ENCODE data around the gene TMEM40.

TMEM40 gene

DNA sequence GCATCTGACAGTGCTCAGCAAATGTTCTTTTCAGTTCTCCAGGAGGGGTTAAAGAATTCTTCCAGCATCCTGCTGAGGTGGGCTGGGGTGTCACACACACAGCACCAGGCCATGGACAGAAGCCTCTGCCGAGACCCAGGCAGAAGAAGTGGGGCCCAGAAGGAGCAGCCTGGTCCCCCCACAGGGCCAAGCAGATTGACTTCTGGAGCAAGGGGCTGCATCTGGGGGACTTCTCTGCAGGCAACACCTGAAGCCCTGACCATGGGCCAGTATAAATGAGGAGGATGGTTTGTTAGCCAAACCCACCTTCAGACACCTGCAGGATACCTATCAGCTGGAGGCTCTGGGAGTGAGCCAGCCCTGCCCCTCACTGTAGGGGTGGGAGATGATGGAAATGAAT lies 16.2 kb upstream of the TMEM40 start:
- no peak for DNase-seq

DNA sequence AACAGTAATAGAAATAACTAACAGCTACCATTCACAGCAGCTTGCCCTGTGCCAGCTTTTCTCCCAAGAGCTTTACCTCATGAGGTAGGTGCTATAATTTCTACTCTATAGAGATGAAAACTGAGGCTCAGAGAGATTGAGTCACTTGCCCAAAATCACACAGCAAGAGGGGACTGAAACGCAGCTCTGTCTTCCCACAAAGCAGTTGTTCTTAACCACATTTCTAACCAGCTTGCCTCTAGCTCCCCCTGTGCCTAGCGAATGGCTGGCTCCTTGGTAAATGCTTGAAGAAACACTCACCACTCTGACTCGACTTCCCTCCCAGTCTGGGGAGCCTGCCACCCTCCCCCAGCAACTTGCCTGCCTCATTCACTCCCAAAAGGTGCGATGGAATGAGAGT lies 15.6 kb upstream of the TMEM40 start:
- no peak for DNase-seq

DNA sequence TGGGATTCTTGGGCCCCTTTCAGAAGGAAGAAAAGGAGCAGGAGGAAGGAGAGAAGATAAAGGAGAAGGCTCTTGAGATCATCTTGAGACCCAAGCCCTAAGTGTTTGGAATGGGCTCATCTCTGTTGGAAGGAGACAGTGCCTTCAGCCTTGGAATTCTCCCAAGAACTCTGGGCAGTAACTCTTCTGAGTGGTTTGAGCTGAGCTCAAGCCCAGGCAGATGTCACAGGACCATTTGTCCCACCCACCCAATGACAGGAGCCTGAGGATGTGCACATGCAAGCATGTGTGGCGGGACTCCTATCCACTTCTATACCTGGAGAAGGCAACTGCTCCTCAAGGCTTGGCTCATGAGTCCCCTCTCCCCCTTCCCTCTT lies 14.6 kb upstream of the TMEM40 start:
- no peak for DNase-seq

DNA sequence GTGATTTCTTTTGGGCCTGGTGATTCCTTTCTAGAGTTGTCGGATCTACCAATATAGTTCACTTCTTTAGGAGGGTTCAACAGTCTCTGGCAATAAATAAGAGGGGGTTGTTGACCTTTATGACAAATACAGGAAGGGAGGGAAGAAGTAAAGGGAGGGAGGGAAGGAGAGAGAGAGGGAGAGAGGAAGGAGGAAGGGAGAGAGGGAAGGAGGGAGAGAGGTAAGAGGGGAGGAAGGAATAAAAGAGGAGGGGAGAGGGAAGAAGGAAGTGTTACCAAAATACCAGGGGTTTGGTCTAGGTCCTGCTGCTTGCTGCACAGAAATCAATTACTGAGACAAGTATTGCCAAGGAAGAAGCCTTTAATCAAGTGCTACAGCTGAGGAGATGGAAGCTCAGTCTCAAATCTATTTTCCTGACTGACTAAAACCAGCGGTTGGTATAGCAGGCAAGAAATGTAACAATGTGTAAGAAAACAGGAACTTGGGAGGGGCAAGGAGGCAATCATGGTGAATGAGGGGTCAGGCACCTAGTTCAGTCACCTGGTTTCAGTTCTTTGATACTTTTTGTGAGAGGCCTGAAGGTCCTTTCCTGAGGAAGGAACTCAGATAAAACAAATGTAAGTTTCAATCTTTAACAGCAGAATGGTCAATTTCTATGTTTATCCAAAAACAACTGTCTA lies 14.1 kb upstream of the TMEM40 start:
- no peak for DNase-seq

DNA sequence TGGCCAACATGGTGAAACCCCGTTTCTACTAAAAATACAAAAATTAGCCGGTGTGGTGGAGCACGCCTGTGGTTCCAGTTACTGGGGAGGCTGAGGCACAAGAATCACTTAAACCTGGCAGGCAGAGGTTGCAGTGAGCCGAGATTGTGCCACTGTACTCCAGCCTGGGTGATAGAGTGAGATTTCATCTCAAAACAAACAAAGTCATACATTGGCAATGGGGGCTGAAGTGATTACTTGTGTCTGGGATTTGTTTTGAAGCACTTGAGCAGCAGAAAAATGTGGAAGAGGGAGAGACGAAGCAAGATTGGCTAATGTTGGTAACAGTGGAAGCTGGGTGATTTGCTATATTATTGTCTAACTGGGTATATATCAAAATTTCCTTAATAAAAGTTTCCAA lies 13.4 kb upstream of the TMEM40 start:
- DNase-seq = no peak

DNA sequence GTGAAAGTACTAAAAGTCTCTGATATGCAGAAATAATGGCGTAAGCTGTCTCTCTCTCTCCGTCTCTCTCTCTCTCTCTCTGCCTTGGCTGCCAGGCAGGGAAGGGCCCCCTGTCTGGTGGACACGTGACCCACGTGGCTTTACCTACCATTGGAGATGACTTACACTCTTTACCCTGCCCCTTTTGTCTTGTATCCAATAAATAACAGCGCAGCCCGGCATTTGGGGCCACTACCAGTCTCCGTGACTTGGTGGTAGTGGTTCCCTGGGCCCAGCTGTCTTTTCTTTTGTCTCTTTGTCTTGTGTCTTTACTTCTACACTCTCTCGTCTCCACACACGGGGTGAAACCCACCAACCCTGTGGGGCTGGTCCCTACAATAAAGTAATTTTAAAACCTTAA lies 12.2 kb upstream of the TMEM40 start:
- DNase-seq = no peak

DNA sequence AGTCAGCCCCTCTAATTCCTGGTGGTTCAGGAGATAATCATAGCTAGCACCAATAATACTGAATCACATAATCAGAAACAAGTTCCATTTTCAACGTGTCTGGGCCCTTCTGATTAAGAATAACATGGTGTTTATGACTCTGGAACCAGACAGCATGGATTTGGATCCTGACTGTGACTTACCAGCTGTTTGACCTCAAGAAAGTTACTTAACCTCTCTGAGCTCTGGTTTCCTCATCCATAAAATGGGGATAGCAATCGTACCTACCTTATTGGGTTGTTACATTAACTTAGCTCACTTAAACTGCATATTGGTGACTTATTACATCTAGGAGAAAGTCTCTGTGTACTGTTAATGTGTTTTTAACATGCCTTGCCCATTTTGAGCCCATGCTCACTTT lies 10.7 kb upstream of the TMEM40 start:
- DNase-seq = no peak

DNA sequence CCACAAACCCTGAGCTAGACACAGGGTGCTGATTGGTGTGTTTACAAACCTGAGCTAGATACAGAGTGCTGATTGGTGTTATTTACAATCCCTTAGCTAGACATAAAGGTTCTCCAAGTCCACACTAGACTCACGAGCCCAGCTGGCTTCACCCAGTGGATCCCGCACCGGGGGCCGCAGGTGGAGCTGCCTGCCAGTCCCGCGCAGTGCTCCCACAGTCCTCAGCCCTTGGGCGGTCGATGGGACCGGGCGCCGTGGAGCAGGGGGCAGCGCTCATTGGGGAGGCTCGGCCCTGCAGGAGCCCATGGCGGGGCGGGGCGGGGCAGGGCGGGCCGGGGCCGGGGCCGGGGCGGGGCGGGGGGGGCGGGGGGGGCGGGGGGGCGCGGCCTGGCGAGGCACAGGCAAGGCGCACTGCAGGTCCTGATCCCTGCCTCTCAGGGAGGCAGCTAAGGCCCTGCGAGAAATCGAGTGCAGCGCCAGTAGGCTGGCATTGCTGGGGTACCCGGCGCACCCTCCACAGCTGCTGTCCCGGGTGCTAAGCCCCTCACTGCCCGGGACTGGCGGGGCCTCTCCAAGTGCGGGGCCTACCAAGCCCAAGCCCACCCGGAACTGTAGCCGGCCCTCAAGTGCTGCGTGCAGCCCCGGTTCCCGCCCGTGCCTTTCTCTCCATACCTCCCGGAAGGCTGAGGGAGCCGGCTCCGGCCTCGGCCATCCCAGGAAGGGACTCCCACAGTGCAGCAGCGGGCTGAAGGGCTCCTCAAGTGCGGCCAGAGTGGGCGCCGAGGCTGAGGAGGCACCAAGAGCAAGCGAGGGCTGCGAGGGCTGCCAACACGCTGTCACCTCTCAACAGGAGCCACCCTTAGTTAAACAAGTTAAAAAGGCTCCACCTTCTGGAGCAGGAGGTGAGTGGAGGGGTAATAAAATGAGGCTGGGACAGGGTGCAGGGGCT lies 9.8 kb upstream of the TMEM40 start:
- no peak for DNase-seq

DNA sequence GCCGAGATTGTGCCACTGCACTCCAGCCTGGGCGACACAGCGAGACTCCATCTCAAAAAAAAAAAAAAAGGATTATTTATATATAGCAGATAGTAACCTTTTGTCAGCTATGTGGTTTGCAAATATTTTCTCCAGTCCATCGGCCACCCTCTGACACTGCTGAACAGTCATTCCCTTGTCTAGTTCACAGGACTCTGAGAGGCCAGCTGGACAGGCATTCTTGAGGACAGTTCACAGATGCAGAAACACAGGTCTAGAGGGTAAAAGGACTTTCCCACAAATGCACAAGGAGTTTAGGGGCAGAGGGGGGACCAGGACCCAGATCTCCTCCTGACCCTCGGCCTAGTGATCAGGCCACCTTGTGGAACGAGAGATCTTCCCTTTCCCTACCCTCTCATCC lies 7.5 kb upstream of the TMEM40 start:
- DNase-seq = no peak

DNA sequence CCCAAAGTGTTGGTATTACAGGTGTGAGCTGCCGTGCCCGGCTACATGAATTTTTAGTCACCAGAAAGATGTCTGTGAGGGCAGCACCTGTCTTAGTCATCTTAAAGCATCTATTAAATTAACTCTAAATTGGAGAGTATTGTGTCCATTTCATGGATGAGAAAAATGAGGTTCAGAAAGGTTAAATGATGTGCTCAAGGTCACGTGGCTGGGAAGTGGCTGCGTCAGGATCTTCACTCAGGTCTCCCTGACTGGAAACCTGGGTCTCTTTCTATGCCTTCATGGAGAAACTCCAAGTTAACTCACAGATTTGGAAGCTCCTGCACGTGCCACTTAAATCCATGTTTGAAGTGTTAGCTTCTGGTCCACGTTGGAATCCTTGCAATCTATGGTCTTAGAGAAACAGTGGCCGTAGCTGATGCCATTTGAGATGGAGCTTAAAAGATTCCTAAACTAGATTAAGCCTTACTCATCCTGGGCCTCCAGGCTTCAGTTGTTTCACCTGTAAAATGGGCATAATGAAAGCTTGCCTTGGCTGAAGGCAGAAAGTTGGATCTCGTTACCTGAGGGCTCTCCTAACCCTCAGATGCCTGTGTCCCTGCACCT lies 5.2 kb upstream of the TMEM40 start:
- no peak for DNase-seq

DNA sequence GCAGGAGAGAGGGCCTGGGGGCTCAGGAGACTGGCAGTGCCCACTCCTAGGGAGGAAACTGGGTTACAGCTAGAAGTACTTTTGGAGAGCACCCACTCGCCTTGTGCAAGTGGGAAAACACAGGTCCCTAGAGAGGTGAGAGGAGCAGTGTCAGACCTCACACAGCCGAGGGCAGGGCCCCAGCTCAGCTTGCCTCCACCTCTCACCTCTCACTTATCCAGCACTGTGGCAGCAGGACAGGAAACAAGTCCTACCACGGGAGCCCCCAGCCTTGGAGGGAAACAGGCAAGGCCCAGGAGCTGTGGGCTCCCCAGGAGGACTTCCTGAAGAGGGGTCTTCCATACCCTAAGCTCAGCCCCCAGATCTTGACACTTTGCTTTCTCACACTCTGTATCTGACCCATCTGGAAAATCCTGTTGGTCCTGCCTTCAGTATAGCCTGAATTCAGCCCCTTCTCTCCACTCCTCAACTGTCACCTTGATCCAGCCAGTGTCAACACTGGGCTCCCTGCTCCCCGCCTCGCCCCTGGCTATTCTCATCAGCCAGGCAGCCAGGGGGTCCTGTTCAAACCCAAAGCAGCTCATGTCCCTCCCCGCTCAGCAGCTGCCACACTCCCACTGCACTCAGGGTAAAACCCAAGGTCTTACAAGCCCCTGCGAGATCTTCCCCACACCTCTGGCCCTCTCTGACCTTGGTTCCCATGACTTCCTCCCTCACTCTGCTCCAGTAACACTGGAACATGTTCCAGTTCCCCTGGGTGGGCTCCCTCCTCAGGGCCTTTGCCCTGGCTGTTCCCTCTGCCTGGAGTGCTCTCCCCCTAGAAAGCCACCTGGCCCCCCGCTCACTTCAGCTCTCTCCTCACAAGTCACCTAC lies 870 bp upstream of the TMEM40 start:
- DNase-seq = no peak

DNA sequence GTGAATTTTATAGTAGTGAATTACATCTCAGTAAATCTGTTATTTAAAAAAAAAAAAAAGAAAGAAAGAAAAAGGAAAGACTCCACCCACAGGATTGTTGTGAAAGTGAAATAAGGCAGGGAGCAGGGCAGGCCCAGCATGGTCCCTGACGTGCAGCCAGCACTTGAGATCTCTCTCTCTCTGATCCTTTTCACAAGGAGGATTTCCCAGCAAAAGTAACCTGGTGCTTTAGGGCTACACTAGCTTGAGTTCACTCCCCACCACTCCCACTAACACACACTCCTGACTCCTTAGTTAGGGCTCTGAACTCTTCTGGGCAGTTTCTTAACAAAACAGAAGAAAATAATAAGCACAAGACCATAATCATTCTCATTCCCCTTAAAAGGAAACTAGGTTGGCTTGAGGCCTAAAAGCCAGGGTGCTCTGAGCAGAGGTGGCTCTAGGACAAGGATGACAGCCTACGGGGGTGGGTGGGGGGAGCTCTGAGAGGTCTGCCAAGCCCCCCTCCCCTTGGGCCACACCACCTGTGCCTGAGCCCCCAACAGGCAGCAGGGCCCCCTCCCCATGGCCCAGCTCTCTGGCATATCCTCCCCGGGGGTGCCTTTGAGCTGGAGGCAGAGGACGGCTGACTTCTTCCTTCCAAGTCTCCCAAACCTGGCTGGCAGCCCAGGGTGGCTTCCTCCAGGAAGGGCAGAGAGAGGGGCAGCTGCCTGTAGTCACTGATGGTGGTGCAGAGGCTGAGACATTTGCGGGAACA lies 856 bp downstream of the TMEM40 start:
- DNase-seq = peak; percentile 17

DNA sequence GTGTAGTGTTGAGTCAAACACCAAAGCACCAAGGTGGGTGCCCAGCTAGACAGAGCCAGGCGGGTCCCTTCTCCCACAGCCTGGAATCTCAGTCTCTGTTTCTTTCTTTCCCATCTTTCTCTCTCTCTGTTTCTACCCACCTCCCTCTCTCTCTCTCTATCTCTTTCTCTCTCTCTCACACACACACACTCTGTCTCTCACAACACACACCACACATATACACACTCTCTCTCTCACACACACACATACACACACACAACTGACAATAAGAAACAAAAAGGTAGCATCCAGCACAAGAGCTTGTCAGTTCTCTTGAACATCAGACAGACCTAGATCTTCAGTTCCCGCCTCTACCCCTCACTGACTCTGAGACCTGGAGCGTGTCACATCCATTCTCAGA lies 2.4 kb downstream of the TMEM40 start:
- DNase-seq = no peak

DNA sequence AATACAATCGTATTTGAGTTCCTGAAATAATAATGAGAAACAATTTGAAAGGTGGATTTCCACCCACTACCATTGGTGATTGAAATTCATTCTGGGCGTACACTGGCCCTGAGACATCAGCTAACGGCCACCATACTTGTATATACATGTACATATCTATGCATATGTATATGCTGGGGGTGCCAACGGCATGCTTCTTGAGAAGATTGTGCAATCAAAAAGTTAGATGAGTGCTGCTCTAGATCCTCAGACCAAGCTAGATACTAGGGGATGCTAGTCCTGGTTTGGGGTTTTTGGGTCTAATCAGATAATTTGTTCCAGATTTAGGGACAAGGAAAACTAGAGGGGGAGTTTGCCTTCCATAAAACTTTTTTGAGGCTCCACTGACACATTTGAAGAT lies 2.9 kb downstream of the TMEM40 start:
- DNase-seq = no peak

DNA sequence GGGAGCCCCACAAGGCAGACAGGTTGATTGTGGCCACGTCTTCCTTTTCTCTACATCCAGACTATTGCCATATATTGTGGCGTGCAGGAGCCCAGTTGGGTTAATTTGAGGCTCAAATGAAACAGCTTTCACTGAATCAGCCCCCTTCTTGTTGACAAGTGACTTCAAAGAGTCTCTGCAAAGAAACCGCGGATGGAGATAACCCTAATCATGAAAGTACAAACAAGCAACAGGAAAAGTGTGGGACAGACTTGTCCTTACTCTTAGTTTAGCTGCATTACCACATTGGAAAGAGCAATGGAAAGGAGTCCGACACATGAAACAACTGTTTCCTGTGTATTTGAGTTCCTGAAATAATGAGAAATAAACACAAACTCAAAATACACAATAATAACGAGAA lies 3.3 kb downstream of the TMEM40 start:
- DNase-seq = no peak

DNA sequence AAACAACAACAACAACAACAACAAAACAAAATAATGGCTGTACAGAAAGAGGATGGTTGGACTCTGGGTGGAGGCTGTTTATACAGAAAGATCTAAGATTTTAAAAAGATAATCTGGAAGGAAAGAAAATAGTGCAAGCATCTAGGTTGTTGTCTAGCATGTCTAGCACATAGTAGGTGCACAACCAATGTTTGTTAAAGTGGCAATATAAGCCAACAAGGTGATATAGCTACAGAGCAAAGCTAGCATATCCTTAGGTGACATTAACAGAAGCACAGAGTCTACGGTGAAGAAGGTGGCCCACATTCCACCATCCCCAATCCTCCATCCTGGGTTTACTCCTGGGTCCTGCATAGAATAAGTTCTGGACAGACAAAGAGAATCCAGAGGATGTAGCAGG lies 4.7 kb downstream of the TMEM40 start:
- DNase-seq = no peak

DNA sequence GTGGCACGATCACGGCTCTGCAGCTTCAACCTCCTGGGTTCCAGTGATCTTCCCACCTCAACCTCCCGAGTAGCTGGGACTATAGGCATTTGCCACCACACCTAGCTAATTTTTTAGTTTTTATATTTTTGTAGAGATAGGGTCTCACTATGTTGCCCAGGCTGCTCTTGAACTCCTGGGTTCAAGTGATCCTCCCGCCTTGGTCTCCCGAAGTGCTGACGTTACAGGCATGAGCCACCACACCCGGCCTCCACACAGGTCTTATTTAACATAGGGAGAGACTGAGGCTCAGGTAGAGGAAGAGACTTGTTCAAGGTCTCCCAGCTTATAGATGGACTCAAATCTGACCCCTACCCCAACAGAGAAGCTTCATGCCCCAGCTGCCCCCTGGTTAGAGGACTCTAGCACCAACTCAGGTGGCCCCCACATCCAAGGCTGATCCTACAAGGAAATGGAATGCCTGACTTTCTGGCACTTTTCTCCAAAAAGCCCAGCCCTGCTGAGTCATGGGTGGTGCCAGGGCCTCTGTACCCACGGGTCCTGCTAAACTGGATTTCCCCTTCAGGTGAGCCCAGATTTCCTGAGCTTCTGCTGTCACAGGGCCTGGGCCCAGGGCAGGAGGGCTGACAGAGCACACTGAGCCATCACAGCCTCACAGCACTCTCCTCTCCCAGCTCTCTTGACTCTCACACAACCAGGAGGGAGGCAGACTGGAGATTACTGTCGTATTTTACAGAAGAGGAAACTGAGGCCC lies 5.6 kb downstream of the TMEM40 start:
- no peak for DNase-seq

DNA sequence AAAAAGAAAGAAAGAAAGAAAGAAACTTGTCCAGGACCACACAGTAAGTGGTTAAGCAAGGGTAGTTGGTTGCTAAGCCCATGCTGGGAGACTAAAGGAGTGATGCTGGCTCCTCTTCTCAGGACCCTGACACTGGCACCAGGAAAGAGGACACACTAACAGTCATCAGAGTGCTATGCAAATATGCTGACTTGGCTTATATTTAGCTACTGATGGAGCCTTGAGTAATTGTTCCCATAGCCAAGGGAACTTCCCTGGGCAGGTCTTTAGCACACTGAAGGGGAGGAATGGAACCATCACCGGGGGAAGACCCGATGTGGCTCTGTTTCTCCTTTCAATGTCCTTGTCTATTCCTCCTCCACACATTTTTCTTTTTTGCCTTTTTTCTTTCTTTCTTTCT lies 6.2 kb downstream of the TMEM40 start:
- no peak for DNase-seq

DNA sequence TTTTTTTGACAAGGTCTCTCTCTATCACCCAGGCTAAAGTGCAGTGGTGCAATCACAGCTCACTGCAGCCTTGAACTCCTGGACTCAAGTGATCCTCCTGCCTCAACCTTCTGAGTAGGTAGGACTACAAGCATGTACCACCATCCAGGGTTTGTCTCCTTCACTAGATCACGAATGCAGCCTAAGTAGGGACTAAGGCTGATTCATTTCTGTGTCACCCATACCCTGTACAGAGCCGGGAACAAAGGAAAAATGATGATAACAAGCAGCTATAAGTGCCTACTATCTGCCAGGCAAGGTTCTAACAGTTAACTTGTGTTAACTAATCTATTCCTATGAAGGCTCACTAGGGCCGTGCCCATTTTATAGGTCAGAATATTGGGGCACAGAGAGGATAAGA lies 7.0 kb downstream of the TMEM40 start:
- no peak for DNase-seq

DNA sequence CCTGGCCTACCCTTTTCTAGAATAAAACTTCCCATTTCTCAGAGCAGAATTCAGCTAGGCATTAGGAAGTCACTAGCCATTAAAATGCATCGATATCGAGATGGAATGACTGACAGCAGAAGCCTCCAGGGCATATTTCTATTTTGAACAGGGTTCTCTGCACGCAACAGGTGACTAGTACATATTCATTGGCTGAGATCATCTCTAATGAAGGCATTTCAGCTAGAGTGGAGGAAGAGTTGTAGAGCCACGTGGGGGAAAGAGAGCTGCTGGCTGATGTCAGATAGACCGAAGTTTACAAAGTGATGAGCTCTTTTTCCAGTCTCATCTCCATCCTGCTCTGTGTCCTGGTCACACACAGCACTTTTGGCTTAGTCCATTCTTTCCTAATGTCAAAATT lies 7.5 kb downstream of the TMEM40 start:
- no peak for DNase-seq

DNA sequence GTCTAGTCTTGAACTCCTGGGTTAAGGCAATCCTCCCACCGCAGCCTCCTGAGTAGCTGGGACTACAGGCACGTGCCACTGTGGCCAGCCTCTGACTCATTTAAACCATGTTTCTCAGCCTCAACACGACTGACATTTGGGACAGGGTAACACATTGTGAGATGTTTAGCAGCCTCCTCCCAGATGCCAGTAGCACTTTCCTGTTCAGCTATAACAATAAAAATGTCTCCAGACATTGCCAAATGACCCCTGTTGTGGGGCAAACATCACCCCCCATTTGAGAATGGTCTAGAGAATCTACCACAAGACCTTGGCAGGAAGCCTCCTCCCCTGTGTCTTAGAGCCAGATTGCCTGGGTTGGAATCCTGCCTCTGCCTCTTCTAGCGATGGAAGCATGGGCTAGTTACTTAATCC lies 8.4 kb downstream of the TMEM40 start:
- no peak for DNase-seq

DNA sequence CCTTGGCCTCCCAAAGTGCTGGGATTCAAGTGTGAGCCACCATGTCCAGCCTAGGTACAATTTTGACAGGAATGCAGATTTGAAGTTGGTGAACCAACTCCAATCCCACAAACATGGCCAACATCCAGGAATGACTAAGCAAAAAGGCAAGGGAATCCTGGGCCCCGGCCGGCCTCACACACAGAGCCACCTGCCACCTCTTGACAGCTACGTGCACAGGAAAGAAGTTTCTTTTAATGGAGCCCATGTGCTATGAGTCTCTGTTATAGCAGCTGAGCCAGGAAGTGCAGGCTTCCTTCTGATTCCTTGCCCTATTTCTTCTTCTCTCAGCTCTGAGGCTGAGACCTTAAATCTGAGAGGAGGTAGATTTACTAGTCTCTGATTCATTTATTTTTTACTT lies 8.8 kb downstream of the TMEM40 start:
- peak; percentile 34 for DNase-seq

Measured in DMS 273 treated with DMSO at 0.1 percent for 48 hours (cell line).